ENCODE measurements around the gene ZSWIM1. TPM values are rescaled to one million over a fixed set of nuclear protein-coding genes. Genes with fewer than 3 reads are reported as not detected.
A peak's percentile ranks its signal among the peaks of the same experiment; 100 is the strongest.
"Not testable (repeated sequence)": the region's sequence is repeated elsewhere in the genome, so short reads cannot be mapped to it uniquely, and the experiment has no call there.

ZSWIM1 gene
- total RNA-seq, 1 donor from 2014 or later, result 3.3 TPM

GRCh38 chr20:45909817-45910669, 29.0 kb downstream of the ZSWIM1 start:
- DNase-seq, result no peak

DNA sequence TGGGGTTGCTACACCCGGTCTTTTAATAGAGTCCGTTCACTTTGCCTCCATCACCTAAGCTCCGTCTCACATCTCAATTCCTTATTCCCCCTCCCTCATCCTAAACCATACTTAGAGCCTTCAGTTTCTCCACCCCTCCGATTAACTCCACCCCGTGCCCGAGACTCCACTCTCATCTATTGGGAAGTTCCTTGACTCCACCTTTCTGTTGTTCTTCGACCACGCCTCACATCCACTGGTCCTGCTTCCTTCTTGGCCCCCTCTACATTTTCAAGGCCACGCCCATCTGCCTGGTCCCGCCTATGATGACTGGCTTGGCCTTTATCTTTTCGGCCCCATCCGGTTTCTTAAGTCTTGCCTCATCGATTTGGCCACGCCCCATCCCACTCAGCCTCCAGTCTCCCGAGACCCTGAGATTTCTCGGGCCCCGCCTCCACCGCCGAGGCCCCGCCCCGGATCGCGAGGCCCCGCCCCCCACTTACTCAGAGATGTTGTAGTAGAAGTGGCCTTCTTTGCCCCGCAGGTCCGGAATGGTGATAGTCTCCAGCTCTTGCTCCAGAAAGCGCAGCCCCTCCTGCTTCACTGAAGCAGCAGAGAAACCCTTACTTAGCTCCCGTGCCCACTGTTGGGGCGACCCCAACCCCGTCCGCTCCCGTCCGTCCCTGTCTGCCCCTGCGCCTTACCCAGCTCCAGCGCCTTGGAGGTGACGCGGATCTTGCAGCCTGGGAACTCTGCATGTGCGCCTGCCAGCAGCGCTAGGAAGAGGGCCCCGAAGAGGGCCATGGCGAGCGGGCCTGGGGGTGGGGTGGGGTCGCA, 29.9 kb downstream of the ZSWIM1 start:
- DNase-seq, result peak; percentile 94

GRCh38 chr20:45911486-45912343, 30.7 kb downstream of the ZSWIM1 start, which contains the start of gene PLTP:
PLTP (minus strand) TSS chr20:45912155; CDS start chr20:45911452, 703 bp downstream.
- DNase-seq, result peak; percentile 74

GRCh38 chr20:45912344-45912682, 31.3 kb downstream of the ZSWIM1 start:
- no peak for DNase-seq

DNA sequence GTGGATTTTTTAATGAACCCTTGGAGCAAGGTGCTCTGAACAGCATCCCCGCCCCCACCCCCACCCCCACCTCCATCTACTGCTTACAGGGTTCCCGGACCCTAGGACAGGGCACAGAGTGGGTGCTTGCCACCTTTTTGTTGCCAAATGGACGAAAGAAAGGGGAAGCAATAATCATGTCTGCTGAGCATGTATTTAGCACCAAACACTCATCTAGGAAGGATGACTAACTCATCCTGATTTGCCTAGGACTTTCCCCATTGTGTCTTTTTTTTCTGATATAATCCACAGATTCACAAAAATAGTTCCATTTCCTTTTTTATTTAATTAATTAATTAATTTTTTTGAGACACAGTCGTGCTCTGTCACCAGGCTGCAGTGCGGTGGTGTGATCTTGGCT, 32.1 kb downstream of the ZSWIM1 start:
- DNase-seq, result no peak

DNA sequence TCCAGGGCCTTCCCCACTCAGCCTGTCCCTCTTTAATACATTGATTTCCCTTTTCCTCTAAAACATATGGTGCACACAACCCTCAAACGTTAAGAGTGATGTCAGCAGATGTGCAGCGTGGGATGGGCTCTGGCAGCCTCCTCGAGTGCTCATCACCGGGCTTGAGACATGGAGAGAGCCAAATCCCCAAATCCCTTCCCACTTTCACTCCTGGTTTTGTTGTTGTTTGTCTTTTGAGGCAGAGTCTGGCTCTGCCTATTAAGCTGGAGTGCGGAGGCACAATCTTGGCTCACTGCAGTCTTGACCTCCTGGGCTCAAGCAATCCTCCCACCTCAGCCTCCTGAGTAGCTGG, 36.7 kb downstream of the ZSWIM1 start:
- peak; percentile 85 for DNase-seq

DNA sequence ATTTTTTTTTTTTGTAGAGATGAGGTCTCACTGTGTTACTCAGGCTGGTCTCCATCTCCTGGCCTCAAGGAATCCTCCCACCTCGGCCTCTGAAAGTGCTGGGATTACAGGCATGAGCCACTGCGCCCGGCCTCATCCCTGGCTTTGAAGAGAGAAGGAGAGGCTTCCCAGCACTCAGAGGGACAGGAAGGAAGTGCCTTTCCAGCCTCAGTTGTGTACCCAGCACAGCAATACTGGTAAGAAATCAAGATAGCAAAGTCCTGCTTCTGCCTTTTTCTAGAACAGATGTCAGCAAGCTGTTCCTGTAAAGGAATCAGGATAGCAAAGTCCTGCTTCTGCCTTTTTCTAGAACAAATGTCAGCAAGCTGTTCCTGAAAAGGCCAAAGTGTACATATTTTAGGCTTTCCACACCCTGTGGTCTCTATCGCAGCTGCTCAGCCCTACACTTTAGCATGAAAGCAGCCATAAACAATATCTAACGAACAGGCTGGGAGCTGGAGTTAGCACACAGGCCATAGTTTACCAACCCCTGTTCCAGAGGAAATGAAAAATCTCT, 37.2 kb downstream of the ZSWIM1 start:
- DNase-seq, result peak; percentile 27

GRCh38 chr20:45918779-45919537, 37.9 kb downstream of the ZSWIM1 start:
- DNase-seq, result no peak

DNA sequence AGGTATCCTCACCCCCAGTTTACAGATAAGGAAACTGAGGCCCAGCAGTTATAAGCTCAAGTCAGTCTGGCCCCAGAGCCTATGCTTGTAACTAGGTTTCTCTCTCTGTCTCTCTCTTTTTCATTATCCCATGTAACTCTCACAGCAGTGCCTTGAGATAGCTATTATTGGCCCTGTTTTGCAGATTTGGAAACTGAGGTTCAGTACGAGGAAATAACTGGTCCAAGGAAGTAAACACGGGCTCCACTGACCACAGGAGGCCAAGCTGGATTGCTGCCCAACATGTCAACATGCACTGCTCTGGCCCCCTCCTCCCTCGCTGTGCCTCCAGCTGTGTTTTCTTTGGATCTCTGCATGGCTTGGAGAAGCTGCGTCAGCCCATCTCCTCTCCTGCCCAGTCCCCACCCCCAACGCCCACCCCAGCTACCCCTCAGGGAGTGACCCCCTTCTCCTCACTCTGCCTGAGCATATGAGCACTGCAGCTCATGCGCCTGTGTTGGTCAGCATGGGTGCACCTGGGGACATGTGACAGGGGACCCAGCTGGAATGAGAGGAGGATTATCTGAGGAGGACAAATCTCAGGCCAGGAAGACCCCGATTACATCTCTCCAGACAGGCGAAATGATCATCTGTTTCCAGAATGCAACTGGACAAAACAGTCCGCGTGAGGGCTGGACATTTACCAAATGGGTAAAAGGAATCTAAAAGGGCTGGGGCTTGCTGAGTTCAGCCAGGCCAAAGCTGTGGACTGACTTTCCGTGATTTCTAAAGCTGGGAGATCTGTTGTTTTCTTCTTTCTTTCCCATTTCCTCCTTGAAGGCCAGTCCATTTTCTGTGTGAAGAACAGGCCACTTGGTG, 38.7 kb downstream of the ZSWIM1 start:
- DNase-seq, result peak; percentile 76

DNA sequence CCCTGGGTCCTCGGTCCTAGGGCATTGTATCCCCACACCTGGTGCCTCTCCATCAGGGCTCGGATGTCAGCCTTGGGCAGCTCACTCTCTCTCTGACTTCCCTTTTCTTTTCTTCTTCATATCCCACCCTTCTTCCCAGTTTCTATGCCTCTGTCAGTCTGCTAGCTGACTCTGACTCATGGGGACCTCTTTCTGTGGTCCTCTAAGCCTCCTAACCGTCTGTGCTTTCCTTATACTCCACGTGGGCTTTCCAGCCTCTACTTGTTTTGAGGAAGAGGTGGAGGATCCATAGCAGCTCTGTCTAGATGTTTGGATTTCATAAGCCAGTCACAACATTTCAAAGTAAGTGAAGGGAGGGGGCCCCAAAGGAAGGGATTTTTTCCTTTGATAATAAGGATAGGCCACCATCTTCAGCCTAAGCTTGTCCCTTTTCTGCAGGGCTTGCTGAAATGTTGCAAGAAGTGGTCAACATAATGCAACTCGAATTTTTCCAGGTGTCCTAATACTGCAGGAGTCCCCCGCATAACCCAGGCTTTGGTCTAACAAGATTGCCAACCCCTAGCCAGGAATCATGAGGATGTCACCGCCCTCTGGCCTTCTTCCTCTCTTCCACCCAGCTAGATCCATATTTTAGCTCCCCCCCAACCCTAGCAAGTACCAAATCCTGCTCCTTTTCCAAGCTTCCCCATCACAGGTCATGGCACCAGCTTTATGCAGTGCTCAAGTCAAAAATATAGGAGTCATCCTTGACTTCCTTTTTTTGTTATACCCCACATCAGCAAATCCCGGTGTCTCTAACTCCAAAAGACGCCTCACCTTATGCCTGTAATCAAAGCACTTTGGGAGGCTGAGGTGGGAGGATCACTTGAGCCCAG, 39.7 kb downstream of the ZSWIM1 start:
- DNase-seq, result no peak

- no peak for DNase-seq
Measured at GRCh38 chr20:45921337-45922189, 40.5 kb downstream of the ZSWIM1 start.

DNA sequence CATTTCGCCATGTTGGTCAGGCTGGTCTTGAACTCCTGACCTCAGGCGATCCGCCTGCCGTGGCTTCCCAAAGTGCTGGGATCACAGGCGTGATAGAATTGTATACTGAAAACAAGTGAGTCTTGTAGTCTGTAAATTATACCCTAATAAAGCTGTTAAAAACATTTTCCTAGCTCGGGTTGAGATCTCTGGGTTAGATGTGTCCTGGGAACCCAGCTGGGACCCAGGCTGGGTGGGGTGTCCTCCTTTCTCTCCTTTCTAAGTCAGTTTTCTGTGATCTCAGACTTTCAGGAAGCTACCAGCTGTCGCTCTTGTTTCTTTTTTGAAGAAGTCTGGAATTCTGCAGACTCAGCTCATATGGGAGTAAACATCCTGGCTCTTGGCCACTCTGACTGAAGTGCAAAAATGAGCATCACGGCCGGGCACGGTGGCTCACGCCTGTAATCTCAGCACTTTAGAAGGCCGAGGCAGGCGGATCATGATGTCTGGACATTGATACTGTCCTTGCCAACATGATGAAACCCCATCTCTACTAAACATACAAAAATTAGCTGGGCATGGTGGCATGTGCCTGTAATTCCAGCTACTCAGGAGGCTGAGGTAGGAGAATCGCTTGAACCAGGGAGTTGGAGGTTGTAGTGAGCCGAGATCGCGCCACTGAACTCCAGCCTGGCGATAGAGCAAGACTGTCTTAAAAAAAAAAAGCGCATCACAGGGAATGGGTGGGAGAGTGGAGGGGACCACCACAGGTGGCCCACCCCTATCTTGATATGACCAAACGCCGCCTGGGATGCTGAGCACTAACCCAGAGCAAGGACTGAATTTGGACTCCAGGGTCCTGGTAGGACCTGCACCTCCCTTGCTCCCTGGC, 43.6 kb downstream of the ZSWIM1 start:
- peak; percentile 69 for DNase-seq

DNA sequence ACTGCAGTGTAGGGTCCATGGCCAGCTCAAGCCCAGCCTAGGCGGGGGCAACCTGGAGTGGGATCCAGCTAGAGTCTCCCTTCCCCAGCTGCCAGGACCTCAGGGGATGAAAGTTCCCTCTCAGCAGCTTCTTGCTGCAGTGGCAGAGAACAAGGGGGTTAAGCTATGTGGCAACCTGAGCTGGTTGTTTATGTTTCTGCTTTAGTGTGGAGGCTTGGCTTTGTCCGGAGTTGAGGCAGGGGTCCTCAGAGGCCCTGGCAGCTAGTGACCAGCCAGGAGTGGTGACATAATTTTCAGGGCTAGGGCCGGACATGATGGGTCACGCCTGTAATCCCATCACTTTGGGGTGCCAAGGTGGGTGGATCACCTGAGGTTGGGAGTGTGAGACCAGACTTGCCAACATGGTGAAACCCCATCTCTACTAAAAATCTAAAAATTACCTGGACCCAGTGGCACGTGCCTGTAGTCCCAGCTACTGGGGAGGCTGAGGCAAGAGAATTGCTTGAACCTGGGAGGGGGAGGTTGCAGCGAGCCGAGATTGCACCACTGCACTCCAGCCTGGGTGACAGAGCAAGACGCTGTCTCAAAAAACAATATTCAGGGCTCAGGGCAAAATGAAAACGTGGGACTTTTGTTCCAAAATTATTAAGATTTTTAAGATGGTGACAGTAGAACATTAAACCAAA, 44.9 kb downstream of the ZSWIM1 start:
- DNase-seq, result no peak

GRCh38 chr20:45926731-45927070, 45.7 kb downstream of the ZSWIM1 start:
- DNase-seq, result no peak

DNA sequence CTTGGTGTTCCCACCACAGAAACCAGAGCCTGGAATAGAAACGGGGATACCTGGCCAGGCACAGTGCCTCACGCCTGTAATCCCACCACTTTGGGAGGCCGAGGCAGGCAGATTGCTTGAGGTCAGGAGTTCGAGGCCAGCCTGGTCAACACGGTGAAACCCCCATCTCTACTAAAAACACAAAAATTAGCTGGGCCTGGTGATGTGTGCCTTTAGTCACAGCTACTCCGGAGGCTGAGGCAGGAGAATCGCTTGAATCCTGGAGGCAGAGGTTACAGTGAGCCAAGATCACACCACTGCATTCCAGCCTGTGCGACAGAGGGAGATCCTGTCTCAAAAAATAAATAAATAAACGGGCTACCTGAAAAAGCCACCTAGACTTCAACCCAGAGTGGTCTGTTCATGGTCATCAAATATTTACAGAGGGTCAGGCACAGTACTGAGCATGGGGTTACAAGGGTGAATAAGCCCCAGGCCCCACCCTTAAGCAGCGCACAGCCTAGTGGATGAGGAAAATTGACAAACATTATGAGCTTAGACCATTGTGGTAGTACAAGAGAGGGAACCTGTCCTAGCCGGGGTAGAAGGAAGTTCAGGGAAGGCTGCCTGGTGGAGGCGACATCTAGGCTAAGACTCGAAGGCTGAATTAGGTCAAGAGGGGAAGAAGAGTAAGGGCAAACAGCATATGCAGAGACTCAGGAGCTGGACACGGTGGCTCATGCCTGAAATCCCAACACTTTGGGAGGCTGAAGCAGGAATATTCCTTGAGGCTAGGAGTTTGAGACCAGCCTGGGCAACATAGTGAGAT, 46.2 kb downstream of the ZSWIM1 start:
- no peak for DNase-seq

GRCh38 chr20:45931680-45932079, 50.7 kb downstream of the ZSWIM1 start:
- DNase-seq, result not testable (repeated sequence)
